ENCODE measurements around the gene CHRNE. TPM values are rescaled to one million over a fixed set of nuclear protein-coding genes. Genes with fewer than 3 reads are reported as not detected.
A peak's percentile ranks its signal among the peaks of the same experiment; 100 is the strongest.

The CHRNE gene
- total RNA-seq, 1 donor from 2014 or later, result 0.27 TPM

- peak overlapping the region; percentile 98 for H3K27ac Mint-ChIP-seq
- peak overlapping the region; percentile 44 for H3K4me3 Mint-ChIP-seq
- TF ChIP-seq CTCF (conservative IDR thresholded peaks at IDR 0.05), result no peak
- H3K9me3 Mint-ChIP-seq, result no peaks in the 10 kb centered on the region
- peaks cover 10% of the 10 kb centered on the region for H3K4me1 Mint-ChIP-seq (ENCODE audit: unreplicated experiment)
- peaks cover 9% of the 10 kb centered on the region for H3K27me3 Mint-ChIP-seq
- peaks cover 7% of the 10 kb centered on the region for H3K36me3 Mint-ChIP-seq
- DNase-seq (ENCODE audit: extremely low spot score, unreplicated experiment), result no peak
Measured at GRCh38 chr17:4902540-4902939, 358 bp downstream of the CHRNE start.

GRCh38 chr17:4901648-4902344 is 1.1 kb downstream of the CHRNE start:
- no peak for DNase-seq (ENCODE audit: extremely low spot score, unreplicated experiment)
- peaks cover 7% of the 10 kb centered on the region for H3K36me3 Mint-ChIP-seq
- H3K27ac Mint-ChIP-seq, result peak overlapping the region; percentile 98
- H3K9me3 Mint-ChIP-seq, result no peaks in the 10 kb centered on the region
- H3K4me1 Mint-ChIP-seq (ENCODE audit: unreplicated experiment), result peaks cover 10% of the 10 kb centered on the region
- TF ChIP-seq CTCF (conservative IDR thresholded peaks at IDR 0.05), result no peak
- H3K4me3 Mint-ChIP-seq, result peak overlapping the region; percentile 44
- peaks cover 9% of the 10 kb centered on the region for H3K27me3 Mint-ChIP-seq

- no peaks in the 10 kb centered on the region for H3K9me3 Mint-ChIP-seq
- H3K27me3 Mint-ChIP-seq, result peaks cover 9% of the 10 kb centered on the region
- H3K36me3 Mint-ChIP-seq, result peaks cover 7% of the 10 kb centered on the region
- peak overlapping the region; percentile 23 for H3K27ac Mint-ChIP-seq
- DNase-seq (ENCODE audit: extremely low spot score, unreplicated experiment), result no peak
- peaks cover 10% of the 10 kb centered on the region for H3K4me1 Mint-ChIP-seq (ENCODE audit: unreplicated experiment)
- TF ChIP-seq CTCF (conservative IDR thresholded peaks at IDR 0.05), result no peak
- H3K4me3 Mint-ChIP-seq, result no peak overlapping the region
Measured at GRCh38 chr17:4901108-4901647, 1.7 kb downstream of the CHRNE start.

GRCh38 chr17:4900231-4901107 is 2.4 kb downstream of the CHRNE start:
- no peaks in the 10 kb centered on the region for H3K9me3 Mint-ChIP-seq
- H3K4me3 Mint-ChIP-seq, result no peak overlapping the region

More at GRCh38 chr17:4900231-4901107, 2.4 kb downstream of the CHRNE start:
- H3K36me3 Mint-ChIP-seq, result peaks cover 7% of the 10 kb centered on the region
- DNase-seq (ENCODE audit: extremely low spot score, unreplicated experiment), result no peak
- H3K27ac Mint-ChIP-seq, result no peak overlapping the region
- TF ChIP-seq CTCF (conservative IDR thresholded peaks at IDR 0.05), result no peak
- H3K27me3 Mint-ChIP-seq, result peaks cover 9% of the 10 kb centered on the region
- peaks cover 10% of the 10 kb centered on the region for H3K4me1 Mint-ChIP-seq (ENCODE audit: unreplicated experiment)
